Body of pancreas (tissue), 4 donors: ENCODE results near the gene CACTIN.

Source experiments
- POLR2A ChIP-seq, 3 donors: fragments of 450-650 bp; IDR thresholded peaks; one replicate each; pipeline ENCODE4 v1.6.1; 2016; ENCODE audit warnings: antibody characterized with exemption in 3 of 3, mild to moderate bottlenecking in 2 of 3
- TF ChIP-seq, protein P1 (sequence below), 7 experiments: fragments of 450-650 bp in 4 of 7; fragments of 200-600 bp in 3 of 7; sonication (generic) in 3 of 7; IDR thresholded peaks; one replicate each; pipeline ENCODE4 v1.5.1; 2016 to 2019; ENCODE audit warnings: antibody characterized with exemption in 7 of 7

DNA sequence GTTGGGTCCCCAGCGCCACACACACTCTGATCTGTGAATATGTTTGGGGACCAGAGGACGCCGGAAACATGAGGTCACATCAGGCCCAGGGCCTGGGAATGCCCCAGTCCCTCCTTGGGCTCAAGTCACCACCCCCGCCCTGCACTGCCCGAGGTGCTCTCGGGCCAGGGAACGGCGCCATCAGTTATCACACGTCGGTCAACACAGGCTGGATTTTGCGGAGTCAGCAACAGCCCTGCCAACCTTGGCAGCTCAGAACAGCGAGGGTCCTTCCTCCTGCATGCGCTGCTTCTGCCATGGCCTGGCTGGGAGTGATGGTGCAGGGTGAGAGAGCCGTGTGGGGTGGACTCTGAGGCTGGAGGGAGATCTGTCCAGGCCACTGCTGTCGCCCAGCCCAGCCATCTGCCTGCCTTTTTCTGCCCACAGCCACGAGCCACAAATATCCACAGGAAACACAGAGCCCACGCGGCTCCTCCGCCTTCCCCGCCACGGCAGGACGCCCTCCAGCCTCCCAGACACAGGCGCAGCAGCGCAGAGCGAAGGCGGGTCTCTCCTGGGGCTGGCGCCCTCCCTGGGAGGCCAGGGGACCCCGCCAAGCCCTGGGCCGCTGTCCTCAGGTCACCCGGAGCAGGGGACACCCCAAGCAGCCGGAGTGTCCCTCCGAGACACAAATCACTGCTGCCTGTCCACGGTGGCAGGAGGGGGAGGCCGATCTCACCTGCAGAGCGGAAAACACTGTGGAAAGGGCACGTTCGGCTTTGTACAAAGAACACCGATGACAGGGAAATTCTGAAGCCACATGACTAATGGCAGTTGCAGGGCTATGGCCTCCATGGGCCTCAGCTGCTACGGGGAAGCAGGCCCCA is 31.6 kb upstream of the CACTIN start:
- TF ChIP-seq, protein P1, sequence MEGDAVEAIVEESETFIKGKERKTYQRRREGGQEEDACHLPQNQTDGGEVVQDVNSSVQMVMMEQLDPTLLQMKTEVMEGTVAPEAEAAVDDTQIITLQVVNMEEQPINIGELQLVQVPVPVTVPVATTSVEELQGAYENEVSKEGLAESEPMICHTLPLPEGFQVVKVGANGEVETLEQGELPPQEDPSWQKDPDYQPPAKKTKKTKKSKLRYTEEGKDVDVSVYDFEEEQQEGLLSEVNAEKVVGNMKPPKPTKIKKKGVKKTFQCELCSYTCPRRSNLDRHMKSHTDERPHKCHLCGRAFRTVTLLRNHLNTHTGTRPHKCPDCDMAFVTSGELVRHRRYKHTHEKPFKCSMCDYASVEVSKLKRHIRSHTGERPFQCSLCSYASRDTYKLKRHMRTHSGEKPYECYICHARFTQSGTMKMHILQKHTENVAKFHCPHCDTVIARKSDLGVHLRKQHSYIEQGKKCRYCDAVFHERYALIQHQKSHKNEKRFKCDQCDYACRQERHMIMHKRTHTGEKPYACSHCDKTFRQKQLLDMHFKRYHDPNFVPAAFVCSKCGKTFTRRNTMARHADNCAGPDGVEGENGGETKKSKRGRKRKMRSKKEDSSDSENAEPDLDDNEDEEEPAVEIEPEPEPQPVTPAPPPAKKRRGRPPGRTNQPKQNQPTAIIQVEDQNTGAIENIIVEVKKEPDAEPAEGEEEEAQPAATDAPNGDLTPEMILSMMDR (IDR thresholded peaks at IDR 0.05): no peak
- TF ChIP-seq POLR2A (IDR thresholded peaks at IDR 0.05): no peak
